ENCODE results near the gene ARRB2. TPM values are rescaled to one million over a fixed set of nuclear protein-coding genes. Genes with fewer than 3 reads are reported as not detected.

Gene ARRB2
- total and polyA plus RNA-seq, 5 experiments from 2014 or later: 47.0 to 413 (median 60.5) TPM

Other genes starting within 250 kb of the ARRB2 start
- gene SPNS2, start 211.8 kb upstream of the ARRB2 start, total RNA-seq: under 1 TPM; 0.44 to 0.47 TPM
- gene SPNS2, start 211.8 kb upstream of the ARRB2 start, polyA plus RNA-seq: under 1 TPM; 0.53 to 0.63 (median 0.55) TPM
- 10 to 100 TPM; 84.4 to 88.6 TPM for gene MYBBP1A, start 155.2 kb upstream of the ARRB2 start, total RNA-seq
- gene MYBBP1A, start 155.2 kb upstream of the ARRB2 start, polyA plus RNA-seq: 10 to 100 TPM; 14.0 to 45.7 (median 28.7) TPM
- gene GGT6, start 150.1 kb upstream of the ARRB2 start, total RNA-seq: not detected
- not detected for gene GGT6, start 150.1 kb upstream of the ARRB2 start, polyA plus RNA-seq
- gene SMTNL2, start 126.1 kb upstream of the ARRB2 start, total RNA-seq: not detected
- gene SMTNL2, start 126.1 kb upstream of the ARRB2 start, polyA plus RNA-seq: not detected
- gene ALOX15, start 69.0 kb upstream of the ARRB2 start, total RNA-seq: under 1 TPM; 0.60 TPM
- gene ALOX15, start 69.0 kb upstream of the ARRB2 start, polyA plus RNA-seq: not detected
- 10 to 100 TPM; 70.6 to 71.3 TPM for gene PELP1, start 6.5 kb upstream of the ARRB2 start, total RNA-seq
- 10 to 100 TPM in 2 of 3 donors, 1 to 10 TPM in 1; 8.9 to 13.3 (median 12.1) TPM for gene PELP1, start 6.5 kb upstream of the ARRB2 start, polyA plus RNA-seq
- 10 to 100 TPM; 31.1 to 32.7 TPM for gene MED11, start 20.8 kb downstream of the ARRB2 start, total RNA-seq
- gene MED11, start 20.8 kb downstream of the ARRB2 start, polyA plus RNA-seq: 10 to 100 TPM; 37.2 to 81.1 (median 38.9) TPM
- under 1 TPM; 0.38 to 0.47 TPM for gene ZMYND15, start 29.2 kb downstream of the ARRB2 start, total RNA-seq
- under 1 TPM in 1 of 3 donors, not detected in 2; 0.10 TPM for gene ZMYND15, start 29.2 kb downstream of the ARRB2 start, polyA plus RNA-seq
- 1 to 10 TPM; 5.5 to 5.6 TPM for gene CXCL16, start 29.3 kb downstream of the ARRB2 start, total RNA-seq
- gene CXCL16, start 29.3 kb downstream of the ARRB2 start, polyA plus RNA-seq: 1 to 10 TPM; 2.2 to 5.9 (median 2.5) TPM
- not detected for gene TM4SF5, start 61.3 kb downstream of the ARRB2 start, total RNA-seq
- not detected for gene TM4SF5, start 61.3 kb downstream of the ARRB2 start, polyA plus RNA-seq
- gene VMO1, start 75.7 kb downstream of the ARRB2 start, total RNA-seq: under 1 TPM in 1 of 2 experiments, not detected in 1; 0.60 TPM
- gene VMO1, start 75.7 kb downstream of the ARRB2 start, polyA plus RNA-seq: not detected
- not detected for gene GLTPD2, start 78.3 kb downstream of the ARRB2 start, total RNA-seq
- under 1 TPM; 0.36 to 0.39 (median 0.39) TPM for gene GLTPD2, start 78.3 kb downstream of the ARRB2 start, polyA plus RNA-seq
- 10 to 100 TPM; 56.5 to 61.6 TPM for gene PSMB6, start 85.5 kb downstream of the ARRB2 start, total RNA-seq
- gene PSMB6, start 85.5 kb downstream of the ARRB2 start, polyA plus RNA-seq: 100 to 1,000 TPM; 211 to 282 (median 256) TPM
- 10 to 100 TPM; 21.4 to 27.9 TPM for gene PLD2, start 96.5 kb downstream of the ARRB2 start, total RNA-seq
- 1 to 10 TPM; 1.1 to 1.9 (median 1.9) TPM for gene PLD2, start 96.5 kb downstream of the ARRB2 start, polyA plus RNA-seq
- 100 to 1,000 TPM; 110 to 117 TPM for gene MINK1, start 122.7 kb downstream of the ARRB2 start, total RNA-seq
- 10 to 100 TPM in 1 of 3 donors, 1 to 10 TPM in 2; 4.1 to 12.9 (median 8.1) TPM for gene MINK1, start 122.7 kb downstream of the ARRB2 start, polyA plus RNA-seq
- 1 to 10 TPM; 5.7 TPM for gene C17orf107, start 188.9 kb downstream of the ARRB2 start, total RNA-seq
- gene C17orf107, start 188.9 kb downstream of the ARRB2 start, polyA plus RNA-seq: 1 to 10 TPM; 1.5 to 1.8 (median 1.6) TPM
- 1 to 10 TPM in 1 of 2 experiments, under 1 TPM in 1; 0.94 to 1.3 TPM for gene CHRNE, start 192.5 kb downstream of the ARRB2 start, total RNA-seq
- gene CHRNE, start 192.5 kb downstream of the ARRB2 start, polyA plus RNA-seq: under 1 TPM; 0.19 to 0.58 (median 0.20) TPM
- gene GP1BA, start 221.6 kb downstream of the ARRB2 start, total RNA-seq: not detected
- under 1 TPM in 2 of 3 donors, not detected in 1; 0.08 to 0.13 TPM for gene GP1BA, start 221.6 kb downstream of the ARRB2 start, polyA plus RNA-seq
- gene SLC25A11, start 229.4 kb downstream of the ARRB2 start, total RNA-seq: 10 to 100 TPM; 42.5 to 45.0 TPM
- gene SLC25A11, start 229.4 kb downstream of the ARRB2 start, polyA plus RNA-seq: 10 to 100 TPM; 75.3 to 78.6 (median 77.6) TPM
- gene RNF167, start 229.6 kb downstream of the ARRB2 start, total RNA-seq: 100 to 1,000 TPM; 143 to 145 TPM
- 10 to 100 TPM; 30.3 to 50.0 (median 32.2) TPM for gene RNF167, start 229.6 kb downstream of the ARRB2 start, polyA plus RNA-seq
- 100 to 1,000 TPM; 486 to 497 TPM for gene PFN1, start 237.9 kb downstream of the ARRB2 start, total RNA-seq
- gene PFN1, start 237.9 kb downstream of the ARRB2 start, polyA plus RNA-seq: 1,000 to 10,000 TPM; 1,824 to 2,067 (median 1,870) TPM
- gene ENO3, start 240.5 kb downstream of the ARRB2 start, total RNA-seq: 10 to 100 TPM; 35.2 to 36.7 TPM
- 1 to 10 TPM; 1.5 to 3.0 (median 1.8) TPM for gene ENO3, start 240.5 kb downstream of the ARRB2 start, polyA plus RNA-seq

Data from naive thymus-derived CD8-positive, alpha-beta T cell (primary cell).